NCI-H187 (cell line): Measurements from ENCODE around the gene RSRP1.
"Not testable (repeated sequence)": the region's sequence is repeated elsewhere in the genome, so short reads cannot be mapped to it uniquely, and the experiment has no call there.

ENCODE experiments used
- DNase-seq, 2 experiments: peaks; one replicate each; lab custom pipeline; 2025; lab: John Stamatoyannopoulos, UW

RSRP1 gene

GRCh38 chr1:25247024-25247828, at the start of gene RSRP1:
Gene RSRP1 (minus strand): TSS chr1:25247454. CDS start chr1:25246963, 491 bp downstream.
- peak; percentile 97 to 98 for DNase-seq

GRCh38 chr1:25296501-25296900, 49.2 kb upstream of the RSRP1 start:
- not testable (repeated sequence) for DNase-seq

- DNase-seq: not testable (repeated sequence)
These were observed 47.9 kb upstream of the RSRP1 start for GRCh38 chr1:25294889-25295826.

GRCh38 chr1:25293426-25293825, 46.2 kb upstream of the RSRP1 start:
- not testable (repeated sequence) for DNase-seq

GRCh38 chr1:25290043-25290442, 42.8 kb upstream of the RSRP1 start:
- not testable (repeated sequence) for DNase-seq

GRCh38 chr1:25288573-25289101, 41.4 kb upstream of the RSRP1 start:
- DNase-seq: not testable (repeated sequence)

GRCh38 chr1:25287164-25287563, 39.9 kb upstream of the RSRP1 start:
- DNase-seq: not testable (repeated sequence)

- DNase-seq: not testable (repeated sequence)
These were observed 38.6 kb upstream of the RSRP1 start for GRCh38 chr1:25285862-25286261.

- not testable (repeated sequence) for DNase-seq
These were observed 32.4 kb upstream of the RSRP1 start for GRCh38 chr1:25279693-25280111.

GRCh38 chr1:25278790-25279189, 31.5 kb upstream of the RSRP1 start:
- DNase-seq: not testable (repeated sequence)

GRCh38 chr1:25278358-25278757, 31.1 kb upstream of the RSRP1 start:
- DNase-seq: not testable (repeated sequence)

GRCh38 chr1:25277295-25277694, 30.0 kb upstream of the RSRP1 start:
- not testable (repeated sequence) for DNase-seq

GRCh38 chr1:25275648-25276047, 28.4 kb upstream of the RSRP1 start:
- DNase-seq: not testable (repeated sequence)

GRCh38 chr1:25272238-25272637, 25.0 kb upstream of the RSRP1 start, which contains the start of gene RHD:
Gene RHD (plus strand): TSS chr1:25272509. CDS start chr1:25272548, 39 bp downstream.
- DNase-seq: not testable (repeated sequence)

- not testable (repeated sequence) for DNase-seq
These were observed 21.0 kb upstream of the RSRP1 start for GRCh38 chr1:25268143-25268760.

GRCh38 chr1:25267288-25268142, 20.3 kb upstream of the RSRP1 start:
- DNase-seq: peak; percentile 2 to 33

GRCh38 chr1:25266554-25267287, 19.5 kb upstream of the RSRP1 start:
- not testable (repeated sequence) for DNase-seq

- DNase-seq: not testable (repeated sequence)
These were observed 13.1 kb upstream of the RSRP1 start for GRCh38 chr1:25260336-25260735.

GRCh38 chr1:25259813-25260212, 12.6 kb upstream of the RSRP1 start:
- DNase-seq: not testable (repeated sequence)

GRCh38 chr1:25257196-25257595, 9.9 kb upstream of the RSRP1 start:
- DNase-seq: no peak
